D721Med (cell line): Measurements from ENCODE around the gene SLC15A1.

Experiments
- DNase-seq: peaks from one replicate; pipeline ENCODE4 v3.0.0; 2011; ENCODE audit warnings: low spot score; ENCODE audit not compliant: insufficient read length
- FAIRE-seq: peaks from 2 replicates; lab custom pipeline; 2011; peaks lifted over from hg19 to GRCh38; lab: Jason Lieb, UNC
- TF ChIP-seq, protein P1 (sequence below): IDR thresholded peaks from 2 replicates; pipeline ENCODE4 v1.5.1; 2012; ENCODE audit warnings: mild to moderate bottlenecking, control low read depth; ENCODE audit not compliant: insufficient read depth; ENCODE audit errors: missing control alignments

SLC15A1 gene

DNA sequence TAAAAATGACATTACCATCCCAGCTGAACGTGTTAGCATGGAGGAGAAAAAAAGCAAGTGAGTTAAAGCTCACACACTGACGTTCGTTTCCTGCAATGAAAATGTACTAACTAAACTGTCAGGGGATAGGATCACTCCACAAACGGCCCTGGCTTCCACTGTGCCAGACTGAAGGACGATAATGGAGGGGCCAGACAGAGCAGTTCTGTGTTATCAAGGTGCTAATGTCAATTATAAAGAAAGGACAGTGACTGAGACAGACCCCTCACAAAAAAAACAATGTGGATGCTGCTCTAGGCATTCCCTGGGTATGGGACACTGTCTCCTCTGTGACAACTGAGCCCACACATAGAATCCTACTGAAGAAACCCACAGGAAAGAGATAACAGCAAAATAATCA, 43.7 kb upstream of the SLC15A1 start:
- FAIRE-seq (no peak), DNase-seq (no peak)
- TF ChIP-seq, protein P1, sequence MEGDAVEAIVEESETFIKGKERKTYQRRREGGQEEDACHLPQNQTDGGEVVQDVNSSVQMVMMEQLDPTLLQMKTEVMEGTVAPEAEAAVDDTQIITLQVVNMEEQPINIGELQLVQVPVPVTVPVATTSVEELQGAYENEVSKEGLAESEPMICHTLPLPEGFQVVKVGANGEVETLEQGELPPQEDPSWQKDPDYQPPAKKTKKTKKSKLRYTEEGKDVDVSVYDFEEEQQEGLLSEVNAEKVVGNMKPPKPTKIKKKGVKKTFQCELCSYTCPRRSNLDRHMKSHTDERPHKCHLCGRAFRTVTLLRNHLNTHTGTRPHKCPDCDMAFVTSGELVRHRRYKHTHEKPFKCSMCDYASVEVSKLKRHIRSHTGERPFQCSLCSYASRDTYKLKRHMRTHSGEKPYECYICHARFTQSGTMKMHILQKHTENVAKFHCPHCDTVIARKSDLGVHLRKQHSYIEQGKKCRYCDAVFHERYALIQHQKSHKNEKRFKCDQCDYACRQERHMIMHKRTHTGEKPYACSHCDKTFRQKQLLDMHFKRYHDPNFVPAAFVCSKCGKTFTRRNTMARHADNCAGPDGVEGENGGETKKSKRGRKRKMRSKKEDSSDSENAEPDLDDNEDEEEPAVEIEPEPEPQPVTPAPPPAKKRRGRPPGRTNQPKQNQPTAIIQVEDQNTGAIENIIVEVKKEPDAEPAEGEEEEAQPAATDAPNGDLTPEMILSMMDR: no peak

DNA sequence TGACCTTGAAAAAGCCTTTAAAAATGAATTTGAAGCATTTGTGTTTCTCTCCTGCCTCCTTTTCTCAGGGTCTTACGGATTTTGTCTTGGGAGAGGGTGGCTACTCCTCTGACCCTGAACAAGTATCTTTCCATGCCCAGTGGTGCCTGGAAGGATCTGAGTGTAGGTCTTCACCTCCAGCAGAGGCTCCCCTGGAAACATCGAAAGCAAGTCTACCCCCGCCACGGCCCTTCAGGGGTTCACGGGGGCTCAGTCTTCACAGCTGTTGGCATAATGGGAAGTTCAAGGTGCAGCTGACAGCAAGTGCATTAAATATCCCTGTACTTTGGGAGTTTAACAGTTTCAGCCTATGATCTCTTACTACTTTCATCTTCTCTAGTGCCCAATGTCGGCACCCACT, 42.7 kb upstream of the SLC15A1 start:
- FAIRE-seq (no peak), DNase-seq (no peak)
- TF ChIP-seq, protein P1: no peak

DNA sequence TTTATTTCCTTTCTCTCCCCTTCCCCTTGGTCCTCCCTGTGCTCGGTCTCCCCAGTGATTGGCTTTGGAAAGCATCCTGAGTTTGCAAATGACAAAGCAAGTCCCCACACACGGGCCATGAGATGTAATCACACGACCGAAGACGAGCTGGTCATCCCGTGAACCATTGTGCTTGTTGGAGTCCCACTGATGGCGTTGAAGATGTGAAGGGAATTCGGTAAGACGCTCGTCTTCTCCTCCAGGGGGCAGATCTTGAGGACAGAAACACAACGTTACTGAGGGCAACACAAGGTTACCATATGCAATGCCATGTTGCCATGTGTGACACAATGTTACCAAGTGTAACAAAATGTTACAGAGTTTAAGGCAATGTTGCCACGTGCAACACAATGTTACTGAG, 42.0 kb upstream of the SLC15A1 start:
- FAIRE-seq: no peak
- no peak for DNase-seq
- TF ChIP-seq, protein P1: no peak

DNA sequence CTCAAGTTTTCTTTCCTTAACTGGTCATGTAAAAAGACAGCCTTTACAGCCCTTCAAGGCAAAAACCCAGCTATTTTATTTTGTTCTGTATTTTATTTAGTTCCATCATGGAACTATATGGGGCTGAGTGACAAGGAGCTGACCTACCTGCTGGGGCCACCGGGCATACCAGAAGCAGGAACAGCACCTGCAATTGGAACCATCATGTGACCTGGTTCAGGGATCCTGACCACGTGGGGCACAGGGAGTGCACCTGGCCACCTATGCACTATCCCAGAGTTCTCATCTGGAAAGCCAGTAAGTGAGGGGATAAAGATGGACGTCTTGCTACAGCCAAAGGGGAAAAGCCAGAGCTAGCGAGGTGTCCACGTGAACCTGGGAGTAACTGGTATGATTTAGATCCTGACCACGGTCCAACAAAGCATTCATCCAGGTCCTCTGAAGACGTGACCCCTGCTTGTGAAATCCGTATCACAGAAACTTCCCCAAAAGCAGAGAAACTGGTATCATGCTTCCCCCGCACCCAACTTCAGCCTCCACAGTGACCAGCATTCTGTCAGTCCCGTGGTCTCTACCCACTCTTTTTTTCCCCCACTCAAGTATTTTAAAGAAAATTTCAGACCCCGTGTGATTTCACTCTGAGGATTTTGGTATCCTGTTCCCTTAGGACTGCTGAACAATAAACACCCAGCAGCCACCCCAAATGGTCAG, 40.5 kb upstream of the SLC15A1 start:
- FAIRE-seq (no peak), DNase-seq (no peak)
- TF ChIP-seq, protein P1: no peak

DNA sequence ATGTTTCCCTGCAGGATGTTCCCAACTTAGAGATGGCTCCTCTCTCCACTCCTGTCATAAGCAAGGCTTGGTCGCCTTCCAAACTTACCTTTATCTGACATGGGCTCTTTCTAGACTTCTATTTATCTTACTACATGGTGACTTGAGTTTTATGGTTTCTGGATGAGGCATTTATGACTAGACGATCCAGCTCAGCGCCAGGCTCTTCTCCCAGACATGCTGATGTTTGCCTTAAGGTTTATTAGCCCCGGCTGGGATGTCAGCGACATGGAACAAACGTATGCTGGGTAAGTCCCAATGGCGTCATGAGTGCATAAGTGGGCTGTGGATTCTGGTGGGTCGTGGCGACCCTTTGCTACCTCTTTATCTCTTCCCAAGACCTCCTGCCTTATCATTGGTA, 39.8 kb upstream of the SLC15A1 start:
- TF ChIP-seq, protein P1: no peak
- FAIRE-seq (no peak), DNase-seq (no peak)

DNA sequence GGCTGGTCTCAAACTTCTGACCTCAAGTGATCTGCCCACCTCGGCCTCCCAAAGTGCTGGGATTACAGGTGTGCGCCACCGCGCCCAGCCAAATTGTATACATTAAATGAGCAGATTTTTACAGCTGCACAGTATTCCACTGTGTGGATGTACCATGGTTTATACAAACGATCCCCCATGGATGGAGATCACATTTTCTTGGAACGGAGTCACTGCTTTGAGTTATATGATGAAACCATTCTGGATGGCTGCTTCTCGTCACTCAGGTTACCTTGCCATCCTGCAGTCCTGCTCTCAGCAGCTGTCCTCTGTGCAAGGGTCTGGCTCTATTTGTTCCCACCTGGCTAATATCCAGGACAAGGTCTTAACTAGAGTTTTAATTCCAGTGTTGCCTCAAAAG, 39.1 kb upstream of the SLC15A1 start:
- DNase-seq (no peak), FAIRE-seq (no peak)
- TF ChIP-seq, protein P1: no peak

DNA sequence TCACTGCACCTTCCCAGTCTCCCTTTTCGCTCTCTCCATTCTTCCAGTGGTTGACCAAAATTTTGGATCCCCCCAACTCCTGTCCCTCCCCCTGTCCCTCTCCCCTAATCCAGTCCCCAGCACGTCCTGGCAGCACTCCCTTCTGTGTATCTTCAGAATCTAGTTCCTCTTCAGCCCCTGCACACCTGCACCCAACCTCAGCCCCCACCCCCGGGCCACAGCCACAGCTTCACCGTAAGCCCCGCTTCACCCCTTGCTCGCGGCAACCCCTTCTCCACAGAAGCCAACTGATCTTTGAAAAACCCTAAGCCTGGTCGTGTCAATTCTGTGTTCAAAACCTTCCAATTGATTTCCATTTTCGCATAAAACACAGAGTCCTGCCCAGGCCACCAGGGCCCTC, 35.5 kb upstream of the SLC15A1 start:
- DNase-seq (no peak), FAIRE-seq (no peak)
- TF ChIP-seq, protein P1: no peak
